Ammon's horn (tissue), 1 donor: ENCODE results near the gene NOVA1.
A peak's percentile ranks its signal among the peaks of the same experiment; 100 is the strongest.
"Not testable (repeated sequence)": the region's sequence is repeated elsewhere in the genome, so short reads cannot be mapped to it uniquely, and the experiment has no call there.

Experiments
- DNase-seq: peaks from one replicate; pipeline ENCODE4 v3.0.0-alpha.2; 2016; ENCODE audit warnings: low spot score

NOVA1 gene, protein sequence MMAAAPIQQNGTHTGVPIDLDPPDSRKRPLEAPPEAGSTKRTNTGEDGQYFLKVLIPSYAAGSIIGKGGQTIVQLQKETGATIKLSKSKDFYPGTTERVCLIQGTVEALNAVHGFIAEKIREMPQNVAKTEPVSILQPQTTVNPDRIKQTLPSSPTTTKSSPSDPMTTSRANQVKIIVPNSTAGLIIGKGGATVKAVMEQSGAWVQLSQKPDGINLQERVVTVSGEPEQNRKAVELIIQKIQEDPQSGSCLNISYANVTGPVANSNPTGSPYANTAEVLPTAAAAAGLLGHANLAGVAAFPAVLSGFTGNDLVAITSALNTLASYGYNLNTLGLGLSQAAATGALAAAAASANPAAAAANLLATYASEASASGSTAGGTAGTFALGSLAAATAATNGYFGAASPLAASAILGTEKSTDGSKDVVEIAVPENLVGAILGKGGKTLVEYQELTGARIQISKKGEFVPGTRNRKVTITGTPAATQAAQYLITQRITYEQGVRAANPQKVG

DNA sequence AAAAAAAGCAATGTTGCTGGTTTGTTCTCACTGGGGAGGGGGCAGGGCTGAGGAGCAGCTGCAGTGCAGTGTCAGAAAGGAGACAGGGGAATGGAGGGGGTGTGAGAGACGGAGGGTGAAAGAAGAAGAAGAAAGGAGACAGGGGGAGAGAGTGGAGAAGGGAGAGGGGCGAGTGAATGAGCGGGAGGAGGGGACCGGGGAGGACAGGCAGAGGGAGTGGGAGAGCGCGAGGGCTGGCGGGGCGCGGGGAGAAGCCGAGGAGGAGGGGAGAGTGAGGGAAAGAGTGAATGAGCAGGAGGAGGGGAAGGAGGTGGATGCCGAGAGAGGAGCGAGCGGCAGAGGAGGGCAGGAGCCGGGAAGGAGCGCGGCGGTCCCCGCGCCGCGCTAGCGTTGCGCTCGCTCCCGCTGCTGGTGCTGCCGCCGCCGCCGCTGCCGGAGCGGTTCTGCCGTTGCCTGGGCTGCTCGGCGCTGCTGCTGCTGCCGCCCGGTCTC is at the start of gene NOVA1:
Gene NOVA1, minus strand, starts transcription at position 445 of the 492 bp plus-strand sequence. CDS start 597 bp downstream, outside the sequence.
- no peak for DNase-seq

GRCh38 chr14:26645057-26645456 is 47.2 kb upstream of the NOVA1 start:
- not testable (repeated sequence) for DNase-seq

- DNase-seq, result no peak
Observed at GRCh38 chr14:26636561-26636960, 38.7 kb upstream of the NOVA1 start.

- not testable (repeated sequence) for DNase-seq
Observed at GRCh38 chr14:26634946-26635345, 37.1 kb upstream of the NOVA1 start.

DNA sequence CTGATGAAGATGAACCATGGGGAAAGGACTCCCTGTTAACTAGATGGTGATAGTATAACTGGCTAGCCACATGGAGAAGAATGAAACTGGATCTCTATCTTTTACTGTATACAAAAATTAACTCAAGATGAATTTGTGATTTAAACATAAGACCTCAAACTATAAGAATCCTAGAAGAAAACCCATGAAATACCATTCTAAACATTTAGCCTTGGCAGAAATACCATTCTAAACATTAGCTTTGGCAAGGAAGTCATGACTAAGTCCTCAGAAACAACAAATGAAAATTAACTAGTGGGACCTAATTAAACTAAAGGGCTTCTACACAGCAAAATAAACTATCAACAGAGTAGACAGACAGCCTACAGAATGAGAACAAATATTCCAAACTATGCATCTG is 28.4 kb upstream of the NOVA1 start:
- DNase-seq, result no peak

DNA sequence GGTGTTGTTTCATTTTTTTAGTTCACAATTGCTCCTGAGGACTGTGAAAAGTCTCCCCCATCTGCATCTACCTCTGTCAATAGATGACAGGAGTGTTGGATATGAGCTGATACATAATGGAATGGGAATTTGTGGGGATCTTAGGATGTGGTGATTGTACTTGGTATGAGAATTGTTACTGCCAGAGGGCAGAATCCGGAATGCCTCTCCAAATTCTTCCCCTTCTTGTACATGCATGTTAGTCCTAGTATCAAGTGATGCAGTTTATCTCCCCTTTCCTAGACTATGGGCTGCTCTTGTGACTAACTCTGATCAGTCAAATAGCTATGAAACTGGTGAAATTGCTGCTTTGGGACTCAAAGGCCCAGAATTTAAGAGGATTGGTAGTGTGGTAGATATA is 24.8 kb upstream of the NOVA1 start:
- no peak for DNase-seq

- DNase-seq, result no peak
Observed at GRCh38 chr14:26621807-26622560, 24.2 kb upstream of the NOVA1 start.

DNA sequence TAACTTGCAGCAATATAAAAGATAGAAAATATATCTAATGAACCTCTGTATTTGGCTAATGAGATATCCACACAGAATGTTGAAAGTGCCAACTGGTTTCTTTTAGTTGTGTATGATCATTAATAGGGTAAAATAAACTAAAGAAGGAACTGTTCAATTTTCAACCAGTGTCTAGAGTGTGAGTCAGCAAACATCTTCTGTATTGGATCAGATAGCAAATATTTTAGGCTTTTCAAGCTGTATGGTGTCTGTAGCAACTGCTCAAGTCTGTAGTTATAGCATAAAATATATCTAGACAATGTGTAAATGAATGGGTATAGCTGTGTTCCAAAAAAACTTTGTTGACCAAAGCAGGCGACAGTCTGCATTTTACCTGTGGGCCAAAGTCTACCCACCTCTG is 23.5 kb upstream of the NOVA1 start:
- no peak for DNase-seq

GRCh38 chr14:26611259-26611658 is 13.4 kb upstream of the NOVA1 start:
- DNase-seq, result no peak

DNA sequence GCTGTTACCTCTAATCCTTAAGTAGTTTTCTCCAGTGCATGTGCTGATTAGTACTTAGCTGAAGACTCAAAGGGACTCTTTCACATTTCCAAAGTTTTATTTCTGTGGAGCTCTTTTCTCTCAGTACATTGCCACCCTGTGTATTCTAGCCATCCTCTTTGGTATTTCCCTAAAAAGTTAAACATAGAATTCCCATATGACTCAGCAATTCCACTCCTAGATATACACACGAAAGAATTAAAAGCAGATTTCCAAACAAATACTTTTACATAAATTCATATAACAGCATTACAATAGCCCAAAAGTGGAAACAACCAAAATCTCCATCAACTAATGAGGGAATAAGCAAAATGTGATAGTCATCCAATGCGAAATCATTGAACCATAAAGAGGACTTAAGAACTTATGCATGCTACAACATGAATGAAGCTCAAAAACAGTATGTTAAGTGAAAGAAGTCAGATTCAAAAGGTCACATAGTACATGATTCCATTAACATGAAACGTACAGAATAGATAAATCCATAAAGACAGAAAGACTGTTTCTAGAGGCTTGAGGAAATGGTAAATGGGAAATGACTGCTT is 9.0 kb upstream of the NOVA1 start:
- no peak for DNase-seq

DNA sequence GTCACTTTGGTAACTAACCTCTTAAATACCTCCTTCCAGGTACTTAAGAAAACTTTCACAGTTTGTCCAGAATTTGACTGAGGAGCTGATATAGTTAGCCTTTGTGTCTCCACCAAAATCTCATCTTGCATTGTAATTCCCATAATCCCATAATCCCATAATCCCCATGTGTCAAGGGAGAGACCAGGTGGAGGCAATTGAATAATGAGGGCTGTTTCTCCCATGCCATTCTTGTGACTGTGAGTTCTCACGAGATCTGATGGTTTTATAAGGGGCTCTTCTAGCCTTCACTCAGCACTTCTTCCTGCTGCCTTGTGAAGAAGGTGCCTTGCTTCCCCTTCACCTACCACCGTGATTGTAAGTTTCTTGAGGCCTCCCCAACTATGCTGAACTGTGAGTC is 7.8 kb upstream of the NOVA1 start:
- DNase-seq, result no peak

- DNase-seq, result no peak
Observed at GRCh38 chr14:26602902-26603301, 5.1 kb upstream of the NOVA1 start.

DNA sequence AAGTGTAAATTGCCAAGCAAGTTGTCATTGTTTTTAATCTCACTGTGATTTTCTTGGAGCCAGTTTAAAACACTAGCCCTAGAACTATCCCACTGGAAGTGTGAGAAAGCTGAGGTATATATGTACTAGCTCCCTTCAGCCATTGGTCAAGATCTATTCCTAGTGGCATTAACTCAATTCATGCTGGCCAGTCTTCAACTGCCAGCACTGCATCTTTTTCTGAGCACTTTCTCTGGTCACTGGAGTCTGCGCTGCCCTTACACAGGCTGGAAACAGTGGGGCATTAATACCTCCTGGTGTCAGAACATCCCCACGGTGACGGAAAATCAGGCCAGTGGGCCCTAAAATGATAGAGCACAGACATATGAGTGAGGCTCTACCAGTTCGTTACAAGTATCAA is 4.0 kb upstream of the NOVA1 start:
- no peak for DNase-seq

- no peak for DNase-seq
Observed at GRCh38 chr14:26599291-26599690, 1.5 kb upstream of the NOVA1 start.

- DNase-seq, result no peak
Observed at GRCh38 chr14:26598672-26599131, 869 bp upstream of the NOVA1 start.

GRCh38 chr14:26598081-26598671 is 343 bp upstream of the NOVA1 start:
- DNase-seq, result peak; percentile 98

- peak; percentile 43 for DNase-seq
Observed at GRCh38 chr14:26597071-26597588, 703 bp downstream of the NOVA1 start.

DNA sequence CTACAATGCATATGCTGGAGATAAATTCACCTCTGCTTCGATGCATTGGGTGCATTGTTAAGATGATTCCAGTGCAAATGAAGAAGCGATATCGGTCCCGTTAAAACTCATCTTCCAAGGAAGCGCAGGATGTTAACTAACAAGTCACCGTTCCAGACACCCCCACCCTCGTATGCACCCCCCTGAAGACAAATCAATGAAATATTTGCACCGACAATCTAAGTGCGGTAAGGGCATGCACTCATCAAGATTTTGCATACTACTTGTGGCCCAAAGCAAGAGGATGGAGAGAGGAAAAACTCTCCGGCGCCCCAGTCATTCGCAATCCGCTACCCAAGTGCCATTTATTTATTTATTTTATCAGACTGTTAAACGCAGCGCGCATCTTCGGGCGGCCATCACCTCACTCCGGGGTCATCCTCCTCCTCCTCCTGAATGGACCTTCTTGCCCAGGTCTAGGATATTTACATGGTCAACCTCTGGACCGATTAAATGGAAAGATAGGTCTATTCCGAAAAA is 1.2 kb downstream of the NOVA1 start:
- DNase-seq, result peak; percentile 48

GRCh38 chr14:26595926-26596542 is 1.8 kb downstream of the NOVA1 start:
- no peak for DNase-seq

GRCh38 chr14:26594756-26595545 is 2.9 kb downstream of the NOVA1 start:
- no peak for DNase-seq
